ENCODE data around the gene PIGQ. TPM values are rescaled to one million over a fixed set of nuclear protein-coding genes. Genes with fewer than 3 reads are reported as not detected.

The PIGQ gene
- polyA plus RNA-seq, 1 of the 3 experiments (the other 2 are of a cell fraction): 38.7 TPM

GRCh38 chr16:630815-631405 lies 61.1 kb downstream of the PIGQ start, which contains the start of gene WFIKKN1:
TSS of gene WFIKKN1 (plus strand) at chr16:630985. CDS start at chr16:631254, 269 bp downstream.
- WGBS (ENCODE audit: low lambda C conversion rate): 60% methylated on average over 2 of the region's 23 CpGs
- H4K20me1 ChIP-seq (ENCODE audit: insufficient read depth): no peaks in the 10 kb centered on the region
- no peaks in the 10 kb centered on the region for H3K9me3 ChIP-seq
- peak within 1 kb of the TSS in 1 of 2 experiments; percentile 50; a peak in 1 of 4 replicates for H3K27ac ChIP-seq (ENCODE audit: low read depth in 2 of 2, low read length in 1 of 2)
- no peaks in the 10 kb centered on the region for H3F3A ChIP-seq (replicated peaks; ENCODE audit: insufficient read depth)
- H3K4me3 ChIP-seq (ENCODE audit: low read depth in 2 of 2, low read length in 1 of 2): no peak within 1 kb of the TSS
- peaks cover 0 to 18% of the 10 kb centered on the region in 2 experiments for H3K36me3 ChIP-seq (replicated peaks in 1 of 2; ENCODE audit: control insufficient read depth in 1 of 2, insufficient read depth in 2 of 2, low read length in 1 of 2)
- H3K4me1 ChIP-seq (ENCODE audit: control insufficient read depth in 1 of 2, insufficient read depth in 2 of 2, low read depth in 1 of 2, low read length in 1 of 2): peaks cover 10 to 36% of the 10 kb centered on the region in 2 experiments; a peak in 3 of 4 replicates
- ChIA-PET CTCF (interaction anchor here (0.9 to 1.4 kb wide), 2 partner anchors 17 to 18 kb away, joined by 4 to 6 read pairs; partner anchors contain the start of gene WDR90), POLR2A (no interaction called here)
- TF ChIP-seq RFX5 (IDR thresholded peaks at IDR 0.05; ENCODE audit: low read length) (no peak), MXI1 (IDR thresholded peaks at IDR 0.05; ENCODE audit: low read depth, low read length) (no peak), MAX (IDR thresholded peaks at IDR 0.05; ENCODE audit: low read depth) (no peak), EP300 (IDR thresholded peaks at IDR 0.05; ENCODE audit: borderline replicate concordance in 1 of 2, low read depth in 1 of 2, low read length in 1 of 2) (no peak), RXRA (IDR thresholded peaks at IDR 0.05; ENCODE audit: borderline replicate concordance, low read depth) (no peak), POLR2AphosphoS5 (IDR thresholded peaks at IDR 0.05; ENCODE audit: low read depth, low read length) (0 out of 2 replicates have a peak, but pooled peaks have one; percentile 3), CTCF (IDR thresholded peaks at IDR 0.05) (no peak)
- no peaks in the 10 kb centered on the region for H3K27me3 ChIP-seq (ENCODE audit: insufficient read depth)
- peaks cover 11% of the 10 kb centered on the region; the same call in 1 of the 2 replicates for H3K79me2 ChIP-seq (ENCODE audit: insufficient read depth)
- H3K4me2 ChIP-seq: no peak within 1 kb of the TSS
- H3K9me2 ChIP-seq: no peaks in the 10 kb centered on the region
- H2AFZ ChIP-seq (ENCODE audit: low read depth): no peak within 1 kb of the TSS
- peak; percentile 71 for DNase-seq
- no peak within 1 kb of the TSS for H3K9ac ChIP-seq

GRCh38 chr16:631808-632358 lies 62.1 kb downstream of the PIGQ start:
- H3K36me3 ChIP-seq (replicated peaks in 1 of 2; ENCODE audit: control insufficient read depth in 1 of 2, insufficient read depth in 2 of 2, low read length in 1 of 2): peaks cover 0 to 16% of the 10 kb centered on the region in 2 experiments
- no peaks in the 10 kb centered on the region for H3K9me3 ChIP-seq
- TF ChIP-seq FOXJ3 (CRISPR knock-in tag; IDR thresholded peaks at IDR 0.05) (no peak), POLR2AphosphoS5 (IDR thresholded peaks at IDR 0.05; ENCODE audit: low read depth, low read length) (no peak), RAD21 (IDR thresholded peaks at IDR 0.05; ENCODE audit: low read length) (no peak), MEF2A (IDR thresholded peaks at IDR 0.05; ENCODE audit: borderline replicate concordance, low read depth) (no peak), EP300 (IDR thresholded peaks at IDR 0.05; ENCODE audit: borderline replicate concordance in 1 of 2, low read depth in 1 of 2, low read length in 1 of 2) (no peak), CHD2 (IDR thresholded peaks at IDR 0.05; ENCODE audit: low read length, partially characterized antibody) (no peak), MXI1 (IDR thresholded peaks at IDR 0.05; ENCODE audit: low read depth, low read length) (no peak), TCF12 (IDR thresholded peaks at IDR 0.05) (no peak), FOSL2 (IDR thresholded peaks at IDR 0.05; ENCODE audit: borderline replicate concordance, low read depth) (no peak), EZH2phosphoT487 (IDR thresholded peaks at IDR 0.05; ENCODE audit: borderline replicate concordance, low read depth) (no peak), ELF1 (IDR thresholded peaks at IDR 0.05) (no peak)
- WGBS (ENCODE audit: low lambda C conversion rate): 88% methylated on average over 9 of the region's 9 CpGs
- peaks cover 6 to 36% of the 10 kb centered on the region in 2 experiments; a peak in 2 of 4 replicates for H3K4me1 ChIP-seq (ENCODE audit: control insufficient read depth in 1 of 2, insufficient read depth in 2 of 2, low read depth in 1 of 2, low read length in 1 of 2)
- no peak overlapping the region for H2AFZ ChIP-seq (ENCODE audit: low read depth)
- no peaks in the 10 kb centered on the region for H3F3A ChIP-seq (replicated peaks; ENCODE audit: insufficient read depth)
- no peak overlapping the region for H3K4me2 ChIP-seq
- H3K9ac ChIP-seq: no peak overlapping the region
- no peak for DNase-seq
- CTCF ChIA-PET: interaction anchor here (1.4 kb wide), 1 partner anchor 16 kb away, joined by 6 read pairs; no protein-coding TSS in a partner anchor
- no peak overlapping the region for H3K4me3 ChIP-seq (ENCODE audit: low read depth in 2 of 2, low read length in 1 of 2)
- POLR2A ChIA-PET: no interaction called here
- no peak overlapping the region for H3K27ac ChIP-seq (ENCODE audit: low read depth in 2 of 2, low read length in 1 of 2)
- peaks cover 12% of the 10 kb centered on the region; the same call in 1 of the 2 replicates for H3K79me2 ChIP-seq (ENCODE audit: insufficient read depth)
- H4K20me1 ChIP-seq (ENCODE audit: insufficient read depth): no peaks in the 10 kb centered on the region; the same call in 1 of the 2 replicates
- no peaks in the 10 kb centered on the region for H3K9me2 ChIP-seq
- H3K27me3 ChIP-seq (ENCODE audit: insufficient read depth): no peaks in the 10 kb centered on the region
